GM10248 (cell line): ENCODE measurements around the gene SNORC.
A peak's percentile ranks its signal among the peaks of the same experiment; 100 is the strongest.

ENCODE experiments used
- CTCF ChIA-PET: fragments of 300-600 bp; sonication (Branson Sonifier 250); formaldehyde crosslinking; extraction: SDS; loops from one replicate; lab custom pipeline; 2021; ENCODE audit warnings: antibody characterized with exemption; lab: Yijun Ruan, JAX
- POLR2A ChIA-PET: fragments of 350-650 bp; sonication (Branson Sonifier 250); formaldehyde crosslinking; extraction: SDS; loops from one replicate; lab custom pipeline; 2020; ENCODE audit warnings: antibody characterized with exemption; lab: Yijun Ruan, JAX
- DNase-seq: peaks from one replicate; pipeline ENCODE4 v3.0.0; 2012; ENCODE audit errors: extremely low spot score
- TF ChIP-seq, protein P1 (sequence below): IDR thresholded peaks from 2 replicates; pipeline ENCODE4 v1.5.1; 2012; ENCODE audit warnings: mild to moderate bottlenecking, low read depth; ENCODE audit errors: extremely low read depth, missing control alignments, control extremely low read depth

Gene SNORC

GRCh38 chr2:232863996-232864395, 6.1 kb upstream of the SNORC start:
- TF ChIP-seq, protein P1, sequence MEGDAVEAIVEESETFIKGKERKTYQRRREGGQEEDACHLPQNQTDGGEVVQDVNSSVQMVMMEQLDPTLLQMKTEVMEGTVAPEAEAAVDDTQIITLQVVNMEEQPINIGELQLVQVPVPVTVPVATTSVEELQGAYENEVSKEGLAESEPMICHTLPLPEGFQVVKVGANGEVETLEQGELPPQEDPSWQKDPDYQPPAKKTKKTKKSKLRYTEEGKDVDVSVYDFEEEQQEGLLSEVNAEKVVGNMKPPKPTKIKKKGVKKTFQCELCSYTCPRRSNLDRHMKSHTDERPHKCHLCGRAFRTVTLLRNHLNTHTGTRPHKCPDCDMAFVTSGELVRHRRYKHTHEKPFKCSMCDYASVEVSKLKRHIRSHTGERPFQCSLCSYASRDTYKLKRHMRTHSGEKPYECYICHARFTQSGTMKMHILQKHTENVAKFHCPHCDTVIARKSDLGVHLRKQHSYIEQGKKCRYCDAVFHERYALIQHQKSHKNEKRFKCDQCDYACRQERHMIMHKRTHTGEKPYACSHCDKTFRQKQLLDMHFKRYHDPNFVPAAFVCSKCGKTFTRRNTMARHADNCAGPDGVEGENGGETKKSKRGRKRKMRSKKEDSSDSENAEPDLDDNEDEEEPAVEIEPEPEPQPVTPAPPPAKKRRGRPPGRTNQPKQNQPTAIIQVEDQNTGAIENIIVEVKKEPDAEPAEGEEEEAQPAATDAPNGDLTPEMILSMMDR, result no peak
- ChIA-PET CTCF (no interaction called here), POLR2A (no interaction called here)
- DNase-seq, result no peak

DNA sequence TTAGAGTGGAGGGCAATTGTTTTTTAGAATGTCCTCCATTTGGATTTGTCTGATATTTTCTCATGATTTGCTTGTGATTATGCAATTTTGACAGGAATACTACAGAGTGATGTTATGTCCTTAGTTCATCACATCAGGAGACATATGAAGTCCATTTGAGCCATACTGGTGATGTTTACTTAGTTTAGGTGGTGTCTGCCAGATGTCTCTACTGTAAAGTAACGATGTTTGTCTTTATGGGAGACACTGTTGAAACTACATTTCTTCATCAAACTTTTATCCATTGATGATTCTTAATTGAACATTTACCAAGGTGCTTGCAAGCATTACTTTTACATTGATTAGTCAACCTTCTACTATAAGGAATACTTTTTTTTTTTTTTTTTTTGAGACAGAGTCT, 4.9 kb upstream of the SNORC start:
- ChIA-PET CTCF (no interaction called here), POLR2A (no interaction called here)
- no peak for DNase-seq
- TF ChIP-seq, protein P1, result no peak

DNA sequence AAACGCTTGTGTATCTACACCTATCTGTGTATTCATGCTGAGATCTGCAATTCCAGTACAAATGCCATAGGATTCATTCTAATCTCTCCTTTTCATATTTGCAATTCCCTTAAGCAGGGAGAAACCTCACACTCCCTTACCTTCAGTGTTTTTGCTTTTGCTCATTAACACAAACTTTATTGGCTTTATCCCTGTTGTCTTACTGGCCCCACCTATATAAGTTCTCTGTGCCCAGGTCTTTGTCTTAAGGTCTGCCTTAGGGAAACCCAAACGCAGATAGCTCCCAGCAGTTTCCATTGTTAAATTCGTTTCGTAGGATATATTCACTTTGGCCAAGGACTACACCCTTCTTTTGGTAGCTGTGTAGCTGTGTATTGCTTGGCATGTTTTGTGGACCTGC, 4.0 kb upstream of the SNORC start:
- ChIA-PET CTCF (no interaction called here), POLR2A (no interaction called here)
- TF ChIP-seq, protein P1, result no peak
- DNase-seq, result no peak

DNA sequence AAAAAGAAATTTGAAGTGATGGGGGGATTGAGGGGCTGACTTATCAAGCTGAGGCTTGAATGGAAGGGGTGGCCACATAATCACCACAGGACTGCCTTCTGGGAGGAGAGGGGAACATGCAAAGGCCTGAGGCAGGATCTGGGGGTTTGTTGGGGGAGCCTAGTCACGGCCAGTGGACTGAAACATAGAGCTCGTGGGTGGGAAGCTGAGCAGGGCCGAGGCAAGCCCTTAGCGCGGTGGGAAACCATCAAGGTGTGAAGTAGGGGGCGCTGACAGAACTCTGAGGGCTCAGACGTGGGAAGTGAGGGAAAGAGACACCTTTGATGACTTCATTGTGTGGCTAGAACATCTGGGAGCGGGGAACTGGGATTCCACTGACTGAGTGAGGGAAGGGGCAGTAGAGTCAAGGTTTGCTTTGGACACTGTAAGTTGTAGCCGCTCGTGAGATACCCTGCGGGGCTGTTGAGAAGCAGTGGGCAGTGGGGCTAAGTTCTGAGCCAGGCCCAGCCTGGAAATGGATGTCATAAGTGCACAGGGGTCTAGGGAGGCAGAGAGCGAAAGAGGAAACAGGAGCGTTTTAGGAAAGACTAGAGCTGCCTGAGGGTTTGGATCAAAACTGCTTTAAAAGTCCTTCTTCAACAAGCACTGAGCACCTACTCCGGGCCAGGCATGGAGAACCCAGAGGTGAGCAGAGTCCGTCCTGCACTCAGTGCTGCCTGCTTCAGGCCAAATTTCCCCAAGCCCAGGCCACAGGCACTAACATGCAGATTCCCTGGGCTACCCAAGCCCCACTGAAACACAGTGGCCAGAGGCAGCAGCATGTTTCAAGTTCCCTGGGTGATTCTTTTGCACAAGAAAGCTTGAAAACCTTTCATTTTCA, 686 bp upstream of the SNORC start:
- DNase-seq, result no peak
- CTCF ChIA-PET, result interaction anchor here (2.1 kb wide), 1 partner anchor 184 kb away, joined by 4 read pairs; no protein-coding TSS in a partner anchor
- TF ChIP-seq, protein P1, result no peak
- POLR2A ChIA-PET, result no interaction called here

- DNase-seq, result no peak
- TF ChIP-seq, protein P1, result no peak
- CTCF ChIA-PET, result interaction anchor here (0.7 kb wide), 1 partner anchor 11 kb away, joined by 3 read pairs; no protein-coding TSS in a partner anchor
- POLR2A ChIA-PET, result no interaction called here
Observed at GRCh38 chr2:232870766-232871371, 805 bp downstream of the SNORC start.

DNA sequence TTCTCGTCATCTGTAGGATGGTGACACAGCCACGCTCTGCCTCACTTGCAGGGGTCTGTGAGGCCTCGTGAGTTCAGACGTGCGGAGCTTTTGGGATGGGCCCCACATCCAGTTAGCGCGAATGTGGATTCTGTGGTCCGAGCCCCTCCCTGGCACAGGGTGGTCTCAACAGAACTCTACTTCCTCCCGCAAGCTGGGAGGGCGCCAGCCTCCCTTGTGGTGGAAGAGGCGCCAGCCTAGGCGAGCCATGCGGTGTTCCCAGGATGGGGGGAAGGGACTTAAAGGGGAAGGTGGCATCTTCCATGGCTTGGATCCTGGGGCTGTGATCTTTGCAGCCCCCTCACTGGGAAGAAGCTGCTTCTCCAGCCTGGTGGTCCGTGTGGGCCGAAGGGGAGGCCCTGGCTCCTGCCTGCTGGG, 1.4 kb downstream of the SNORC start:
- DNase-seq, result peak; percentile 16
- ChIA-PET CTCF (interaction anchor here (0.7 kb wide), 1 partner anchor 12 kb away, joined by 3 read pairs; no protein-coding TSS in a partner anchor), POLR2A (no interaction called here)
- TF ChIP-seq, protein P1, result no peak
